Limb (tissue), 2 donors: ENCODE data around the gene IFFO2.
A peak's percentile ranks its signal among the peaks of the same experiment; 100 is the strongest.
"Not testable (repeated sequence)": the region's sequence is repeated elsewhere in the genome, so short reads cannot be mapped to it uniquely, and the experiment has no call there.

Source experiments
- DNase-seq, 2 donors: peaks; one replicate each; pipeline ENCODE4 v3.0.0-alpha.2; 2016; ENCODE audit errors: extremely low spot score in 2 of 2

Gene IFFO2

GRCh38 chr1:18875107-18875795 is 81.2 kb downstream of the IFFO2 start:
- peak; percentile 81 to 90 for DNase-seq

GRCh38 chr1:18874600-18874999 is 81.9 kb downstream of the IFFO2 start:
- DNase-seq: peak in 1 of 2 donors; percentile 36

GRCh38 chr1:18874036-18874435 is 82.4 kb downstream of the IFFO2 start:
- no peak for DNase-seq

- no peak for DNase-seq
These were observed 84.3 kb downstream of the IFFO2 start for GRCh38 chr1:18872071-18872611.

GRCh38 chr1:18871401-18872070 is 84.9 kb downstream of the IFFO2 start:
- DNase-seq: no peak

- DNase-seq: no peak
These were observed 85.5 kb downstream of the IFFO2 start for GRCh38 chr1:18870957-18871356.

- DNase-seq: not testable (repeated sequence)
These were observed 85.9 kb downstream of the IFFO2 start for GRCh38 chr1:18870595-18870865.

- DNase-seq: no peak
These were observed 86.5 kb downstream of the IFFO2 start for GRCh38 chr1:18869847-18870594.

- DNase-seq: no peak
These were observed 87.6 kb downstream of the IFFO2 start for GRCh38 chr1:18868801-18869424.

GRCh38 chr1:18868354-18868753 is 88.1 kb downstream of the IFFO2 start:
- no peak for DNase-seq

- DNase-seq: no peak
These were observed 89.6 kb downstream of the IFFO2 start for GRCh38 chr1:18866846-18867245.

GRCh38 chr1:18866314-18866713 is 90.2 kb downstream of the IFFO2 start:
- DNase-seq: no peak

GRCh38 chr1:18865176-18865575 is 91.3 kb downstream of the IFFO2 start:
- no peak for DNase-seq

- no peak for DNase-seq
These were observed 94.9 kb downstream of the IFFO2 start for GRCh38 chr1:18861590-18861989.

GRCh38 chr1:18861082-18861481 is 95.4 kb downstream of the IFFO2 start:
- no peak for DNase-seq

GRCh38 chr1:18859560-18859959 is 96.9 kb downstream of the IFFO2 start, which contains the start of gene TAS1R2:
Gene TAS1R2 (minus strand): TSS chr1:18859660. CDS start chr1:18859660, 0 bp downstream.
- no peak for DNase-seq

- DNase-seq: no peak
These were observed 98.3 kb downstream of the IFFO2 start for GRCh38 chr1:18858070-18858688.

GRCh38 chr1:18856435-18856834 is 100.0 kb downstream of the IFFO2 start:
- DNase-seq: no peak

- no peak for DNase-seq
These were observed 100.9 kb downstream of the IFFO2 start for GRCh38 chr1:18855573-18855972.

GRCh38 chr1:18854331-18855025 is 102.0 kb downstream of the IFFO2 start:
- DNase-seq: no peak
